NCI-H2196 treated with DMSO at 0.1 percent for 48 hours (cell line): ENCODE results near the gene PLD3.
"Not testable (repeated sequence)": the region's sequence is repeated elsewhere in the genome, so short reads cannot be mapped to it uniquely, and the experiment has no call there.

Experiments used
- DNase-seq: peaks from one replicate; lab custom pipeline; 2025; ENCODE audit not compliant: unreplicated experiment; lab: John Stamatoyannopoulos, UW

PLD3 gene

DNA sequence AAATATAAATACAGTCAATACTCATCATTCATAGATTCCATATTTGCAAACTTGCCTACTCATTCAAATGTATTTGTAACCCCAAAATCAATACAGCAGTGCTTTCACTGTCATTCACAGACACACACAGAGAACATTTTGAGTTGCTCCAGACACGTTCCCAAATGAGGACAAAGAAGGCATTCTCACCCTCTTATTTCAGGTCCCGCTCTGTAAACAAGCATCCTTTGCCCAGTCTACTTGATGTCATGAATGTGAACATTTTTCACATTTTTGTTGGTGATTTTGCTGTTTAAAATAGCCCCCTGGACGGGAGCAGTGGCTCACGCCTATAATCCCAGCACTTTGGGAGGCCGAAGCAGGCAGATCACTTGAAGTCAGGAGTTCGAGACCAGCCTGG lies 15.8 kb upstream of the PLD3 start:
- DNase-seq = no peak

DNA sequence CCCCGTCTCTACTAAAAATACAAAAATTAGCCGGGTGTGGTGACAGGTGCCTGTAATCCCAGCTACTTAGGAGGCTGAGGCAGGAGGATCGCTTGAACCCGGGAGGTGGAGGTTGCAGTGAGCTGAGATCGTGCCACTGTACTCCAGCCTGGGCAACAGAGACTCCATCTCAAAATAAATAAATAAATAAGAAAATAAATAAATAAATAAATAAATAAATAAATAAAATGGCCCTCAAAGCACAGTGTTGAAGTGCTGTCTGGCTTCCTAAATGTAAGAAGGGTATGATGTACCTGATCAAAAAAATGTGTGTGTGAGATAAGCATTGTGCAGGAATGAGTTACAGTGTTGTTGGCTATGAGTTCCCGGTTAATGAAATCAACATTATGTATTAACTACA lies 15.4 kb upstream of the PLD3 start:
- DNase-seq = not testable (repeated sequence)

GRCh38 chr19:40335101-40335500 lies 13.4 kb upstream of the PLD3 start:
- no peak for DNase-seq

DNA sequence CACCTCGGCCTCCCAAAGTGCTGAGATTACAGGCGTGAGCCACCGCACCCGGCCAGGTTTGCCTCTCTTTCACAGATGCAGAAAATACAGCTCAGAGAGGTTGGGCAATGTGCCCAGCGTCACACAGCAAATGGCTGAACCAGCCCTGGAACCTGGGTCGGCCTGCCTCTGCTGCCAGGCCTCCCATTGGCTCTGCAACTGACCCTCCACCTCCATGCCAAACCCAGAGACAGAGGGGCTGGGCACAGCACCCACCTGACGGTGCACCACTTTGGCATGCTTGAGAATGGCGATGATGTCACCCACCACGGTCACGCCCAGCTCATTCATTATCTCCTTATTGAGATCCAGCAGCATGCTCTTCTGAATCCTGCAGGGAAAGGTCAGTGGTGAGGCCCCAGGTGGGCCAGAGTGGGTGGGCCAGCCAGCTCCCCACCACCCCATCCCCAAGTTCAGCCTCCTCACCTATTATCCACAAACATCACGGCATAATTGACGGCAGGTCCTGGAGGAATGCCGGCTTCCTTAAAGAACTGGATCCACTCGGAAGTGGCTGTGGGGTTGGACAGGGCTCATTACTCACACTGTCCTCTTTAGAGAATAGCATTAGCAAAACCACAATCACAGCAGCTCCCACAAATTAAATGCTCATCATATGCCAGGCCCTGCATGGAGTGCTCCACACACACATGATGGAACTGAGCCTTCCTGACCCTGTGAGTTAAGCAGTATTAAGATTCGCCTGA lies 12.5 kb upstream of the PLD3 start:
- DNase-seq = no peak

- DNase-seq = no peak
Measured at GRCh38 chr19:40336601-40336900, 11.9 kb upstream of the PLD3 start.

DNA sequence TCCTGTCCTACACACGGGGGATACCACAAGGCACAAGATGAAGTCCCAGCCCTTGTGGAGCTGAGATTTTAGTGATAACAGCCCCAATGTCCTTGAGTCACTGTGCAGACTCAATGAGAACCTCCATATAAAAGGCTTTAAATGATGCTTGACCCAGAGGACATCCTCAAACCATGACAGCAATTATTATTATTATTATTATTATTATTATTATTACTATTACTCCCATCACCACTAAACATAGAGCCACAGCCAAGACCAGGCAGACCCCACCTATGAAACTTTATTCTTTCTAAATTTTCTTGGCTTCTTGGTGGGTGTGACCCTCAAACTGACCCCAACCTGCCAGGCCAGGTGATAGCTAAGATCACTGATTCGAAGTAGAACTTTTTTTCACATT lies 11.4 kb upstream of the PLD3 start:
- DNase-seq = no peak

DNA sequence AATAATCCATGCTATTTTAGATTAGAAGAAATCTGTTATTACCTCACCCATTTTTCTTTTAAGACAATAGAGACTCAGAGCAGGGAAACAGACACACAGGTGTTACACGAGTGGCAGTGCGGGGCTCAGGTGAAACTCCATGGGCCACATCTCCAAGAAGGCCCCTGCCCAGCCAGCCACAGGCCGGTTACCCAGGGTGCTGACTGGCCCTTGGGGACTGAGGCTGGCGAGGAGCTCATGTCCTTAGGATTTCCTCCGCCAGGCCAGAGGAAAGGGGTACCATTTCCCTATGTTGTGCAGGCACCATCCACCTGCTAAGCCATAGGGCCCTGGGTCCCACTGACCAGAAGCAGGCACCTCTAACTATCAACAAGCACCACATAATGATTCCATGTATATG lies 10.9 kb upstream of the PLD3 start:
- DNase-seq = no peak

GRCh38 chr19:40339018-40339728 lies 9.3 kb upstream of the PLD3 start:
- DNase-seq = no peak

DNA sequence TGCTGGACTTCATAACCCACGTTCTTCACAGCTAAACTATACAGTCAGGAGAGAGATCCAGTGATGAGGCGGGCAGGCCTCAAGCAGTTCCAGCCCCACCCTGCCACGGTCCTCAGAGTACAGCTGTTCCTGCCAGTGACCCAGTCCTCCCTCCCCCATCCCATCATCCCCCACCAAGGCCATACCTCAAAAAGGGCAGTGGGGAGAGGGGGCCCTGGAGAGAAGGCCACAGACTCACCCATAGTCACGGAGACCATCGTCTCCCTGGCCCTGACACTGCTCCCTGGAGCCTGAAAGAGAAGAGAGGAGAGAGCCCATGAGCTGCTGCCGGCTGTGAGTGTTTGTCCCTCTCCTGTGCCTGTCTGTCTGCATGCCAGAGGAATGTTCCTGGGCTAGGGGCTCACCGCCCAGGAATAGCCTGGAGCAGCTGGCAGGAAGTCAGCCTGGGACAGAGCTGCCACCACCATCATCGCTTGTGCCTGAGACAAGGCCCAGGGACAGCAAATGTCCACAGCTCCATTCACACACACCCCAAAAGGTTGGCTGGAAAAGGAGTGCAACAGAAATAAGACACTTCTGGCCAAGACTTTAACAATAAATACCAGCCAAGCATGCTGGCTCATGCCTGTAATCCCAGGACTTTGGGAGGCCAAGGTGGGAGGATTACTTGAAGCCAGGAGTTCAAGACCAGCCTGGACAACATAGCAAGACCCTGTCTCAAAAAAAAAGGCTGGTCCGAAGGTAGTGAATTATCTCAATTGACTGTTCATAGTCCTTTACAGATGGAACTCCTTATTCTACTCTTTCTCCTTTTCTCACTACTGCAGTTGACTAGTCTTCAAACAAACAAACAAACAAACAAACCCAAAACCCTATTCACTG lies 6.7 kb upstream of the PLD3 start:
- DNase-seq = no peak

DNA sequence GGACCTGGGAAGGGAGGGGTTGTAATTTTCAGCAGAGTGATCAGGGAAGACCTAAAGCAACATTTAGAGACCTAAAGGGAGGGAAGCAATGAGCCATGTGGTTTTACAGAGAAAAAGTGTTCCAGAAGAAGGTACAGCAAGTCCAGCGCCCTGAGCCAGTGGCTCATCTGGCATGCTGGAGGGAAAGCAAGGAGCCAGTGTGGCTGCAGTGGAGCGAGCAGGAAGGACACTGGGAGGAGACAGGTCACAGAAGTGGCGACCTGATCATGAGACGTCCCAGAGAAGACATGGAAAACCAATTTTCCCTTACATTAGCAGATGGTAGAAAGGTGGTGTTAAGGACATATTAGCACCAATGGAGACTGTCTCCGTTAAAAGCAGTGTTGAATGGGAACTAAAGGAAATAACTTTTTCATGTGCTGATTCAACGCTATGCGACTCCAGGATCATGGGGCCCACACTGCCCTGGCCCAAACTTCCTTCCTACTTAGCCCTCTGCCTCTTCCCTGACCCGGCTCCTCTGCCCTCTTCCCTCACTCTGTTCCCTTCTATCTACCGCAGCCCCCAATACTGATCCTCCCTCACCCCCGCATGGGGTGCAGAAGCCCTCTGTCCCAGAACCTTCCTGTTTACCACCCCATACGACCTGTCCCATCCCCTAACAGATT lies 5.7 kb upstream of the PLD3 start:
- no peak for DNase-seq

- no peak for DNase-seq
Measured at GRCh38 chr19:40344422-40344821, 4.1 kb upstream of the PLD3 start.

- DNase-seq = no peak
Measured at GRCh38 chr19:40348961-40349507, 539 bp downstream of the PLD3 start.

- DNase-seq = no peak
Measured at GRCh38 chr19:40355975-40356680, 7.6 kb downstream of the PLD3 start.

DNA sequence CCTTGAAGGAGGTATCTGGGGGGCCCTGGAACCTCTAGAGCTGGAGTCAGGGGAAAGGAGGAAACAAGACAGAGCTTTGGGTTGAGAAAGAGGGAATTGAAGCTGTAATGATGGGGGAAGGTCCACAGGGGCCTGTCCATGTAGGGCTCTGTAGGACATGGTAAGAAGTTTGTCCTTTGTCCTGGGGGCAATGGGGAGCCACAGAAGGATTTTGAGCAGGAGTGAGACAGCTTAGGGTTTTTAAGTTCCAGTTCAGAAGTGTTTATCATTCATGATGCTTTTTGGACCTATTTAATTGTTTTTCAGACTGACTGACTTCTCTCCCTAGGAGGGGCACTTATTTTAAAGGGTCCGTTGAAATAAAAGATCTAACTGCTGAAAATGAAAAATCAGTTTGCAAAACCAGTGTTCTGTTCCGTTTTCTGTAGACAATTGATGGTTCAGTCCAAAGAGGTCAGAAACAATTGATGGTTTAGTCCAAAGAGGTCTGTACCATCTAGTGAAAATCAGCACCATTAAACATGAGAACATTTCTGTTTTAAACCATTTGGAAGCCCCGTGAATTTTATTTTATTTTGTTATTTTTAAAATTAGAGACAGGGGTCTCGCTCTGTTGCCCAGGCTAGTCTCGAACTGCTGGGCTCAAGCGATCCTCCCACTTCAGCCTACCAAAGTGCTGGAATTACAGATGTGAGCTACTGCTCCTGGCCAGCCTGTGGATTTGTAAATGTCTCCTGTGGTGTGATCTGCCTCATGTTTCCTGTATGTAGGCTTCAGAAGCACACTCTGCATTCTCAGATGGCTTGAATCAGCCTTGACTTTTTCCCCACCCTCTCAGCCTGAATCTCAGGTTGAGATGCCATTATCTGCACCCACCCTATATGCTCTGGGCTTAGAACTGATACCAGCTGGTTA lies 8.4 kb downstream of the PLD3 start:
- no peak for DNase-seq

DNA sequence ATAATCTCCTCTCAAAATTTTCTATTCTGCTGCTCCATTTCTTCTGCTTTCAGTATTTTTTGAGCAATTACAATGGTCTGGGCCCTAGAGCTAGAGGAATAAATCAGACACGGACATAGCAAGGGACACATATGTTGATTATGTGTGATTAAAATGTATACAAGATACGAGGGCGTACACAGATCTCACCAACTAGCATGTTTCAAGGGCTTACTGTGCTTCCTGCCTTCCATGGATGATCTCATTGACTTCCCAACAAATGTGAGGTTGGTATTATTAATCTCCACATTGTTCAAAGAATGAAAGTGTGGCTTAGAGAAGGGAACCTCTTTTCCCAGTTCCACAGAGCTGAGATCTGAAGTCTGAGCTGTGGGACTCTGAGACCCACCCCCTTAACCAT lies 9.1 kb downstream of the PLD3 start:
- no peak for DNase-seq

GRCh38 chr19:40358773-40359172 lies 10.3 kb downstream of the PLD3 start:
- no peak for DNase-seq

GRCh38 chr19:40360020-40360707 lies 11.7 kb downstream of the PLD3 start:
- DNase-seq = no peak

DNA sequence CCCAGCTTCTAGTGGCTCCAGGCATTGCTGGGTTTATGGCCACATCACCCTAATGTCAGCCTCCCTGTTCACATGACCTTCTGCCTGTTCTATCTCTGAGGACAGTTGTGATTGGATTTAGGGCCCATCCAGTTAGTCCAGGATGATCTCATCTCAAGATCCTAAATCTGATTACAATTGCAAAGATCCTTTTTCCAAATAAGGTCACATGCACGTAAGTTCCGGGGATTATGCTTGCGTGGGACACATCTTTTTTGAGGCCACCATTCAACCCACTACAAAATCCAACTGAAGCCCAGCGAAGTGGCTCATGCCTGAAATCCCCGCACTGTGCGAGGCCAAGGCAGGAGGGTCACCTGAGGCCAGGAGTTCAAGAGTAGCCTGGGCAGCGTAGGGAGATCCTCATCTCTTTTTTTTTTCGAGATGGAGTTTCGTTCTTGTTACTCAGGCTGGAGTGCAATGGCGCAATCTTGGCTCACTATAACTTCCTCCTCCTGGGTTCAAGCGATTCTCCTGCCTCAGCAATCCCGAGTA lies 12.3 kb downstream of the PLD3 start:
- DNase-seq = no peak

DNA sequence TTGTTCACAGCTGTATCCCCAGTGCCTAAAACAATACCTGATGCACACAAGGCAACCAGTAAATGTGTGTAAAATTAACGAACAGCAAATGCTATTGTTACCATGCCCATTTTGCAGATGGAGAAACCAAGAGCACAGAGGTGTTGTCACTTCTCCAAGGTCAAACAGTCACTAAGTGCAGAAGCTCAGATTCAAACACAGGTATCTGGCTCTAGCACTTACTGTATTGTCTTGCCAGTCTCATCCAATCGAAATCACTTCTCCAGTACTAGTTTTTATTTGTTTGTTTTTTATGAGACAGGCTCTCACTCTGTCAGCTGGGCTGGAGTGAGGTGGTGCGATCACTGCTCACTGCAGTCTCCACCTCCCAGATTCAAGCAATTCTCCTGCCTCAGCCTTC lies 13.7 kb downstream of the PLD3 start:
- no peak for DNase-seq
